CD14-positive monocyte (primary cell): ENCODE results near the gene KLK14. TPM values are rescaled to one million over a fixed set of nuclear protein-coding genes. Genes with fewer than 3 reads are reported as not detected.

Source experiments
- DNase-seq, 3 donors: peaks; one replicate each; pipeline ENCODE4 v3.0.0-alpha.2; 2011 to 2022
- H2AFZ ChIP-seq: 2 replicates; pipeline ENCODE4 v1.6.0; 2012; ENCODE audit warnings: mild to moderate bottlenecking, low read depth, low read length, inconsistent platforms; ENCODE audit not compliant: insufficient read depth, poor library complexity, severe bottlenecking
- H3K27ac ChIP-seq, 2 donors: 1 replicate in 1 of 2; 2 replicates in 1 of 2; pipeline ENCODE4 v1.5.1; 2012 to 2013; ENCODE audit warnings: low read length in 2 of 2, control low read depth in 1 of 2, inconsistent platforms in 1 of 2, low read depth in 1 of 2, mild to moderate bottlenecking in 1 of 2
- H3K27me3 ChIP-seq, 2 donors: one replicate each; pipeline versions ENCODE4 v1.6.0 to v1.6.1; 2011 to 2013; ENCODE audit warnings: low read length in 2 of 2; ENCODE audit not compliant: control insufficient read depth in 2 of 2, insufficient read depth in 2 of 2
- H3K36me3 ChIP-seq, 2 donors: replicated peaks in 1 of 2; 1 replicate in 1 of 2; 2 replicates in 1 of 2; pipeline versions ENCODE4 v1.5.1 to v1.6.1; 2012 to 2013; ENCODE audit warnings: low read length in 2 of 2, control low read depth in 1 of 2, inconsistent platforms in 1 of 2, mild to moderate bottlenecking in 1 of 2; ENCODE audit not compliant: insufficient read depth in 2 of 2, control insufficient read depth in 1 of 2
- H3K4me1 ChIP-seq, 2 donors: 1 replicate in 1 of 2; 2 replicates in 1 of 2; pipeline versions ENCODE4 v1.5.1 to v1.6.1; 2012 to 2013; ENCODE audit warnings: low read length in 2 of 2, control low read depth in 1 of 2, inconsistent platforms in 1 of 2, mild to moderate bottlenecking in 1 of 2, moderate library complexity in 1 of 2; ENCODE audit not compliant: insufficient read depth in 2 of 2, control insufficient read depth in 1 of 2
- H3K4me2 ChIP-seq: replicated peaks from 2 replicates; pipeline ENCODE3; 2012; ENCODE audit warnings: low read length, moderate library complexity, mild to moderate bottlenecking; ENCODE audit not compliant: poor library complexity, severe bottlenecking; ENCODE audit errors: extremely low read depth
- H3K4me3 ChIP-seq, 3 experiments: fragments of 200-600 bp in 1 of 3; sonication (generic) in 1 of 3; replicated peaks in 1 of 3; 1 replicate in 2 of 3; 2 replicates in 1 of 3; pipeline ENCODE4 v1.5.1; 2011 to 2013; ENCODE audit warnings: low read length in 3 of 3, mild to moderate bottlenecking in 3 of 3, control low read depth in 2 of 3, low read depth in 2 of 3, inconsistent platforms in 1 of 3, moderate library complexity in 1 of 3
- H3K79me2 ChIP-seq: 2 replicates; pipeline ENCODE4 v1.6.0; 2012; ENCODE audit warnings: mild to moderate bottlenecking, control low read depth, inconsistent platforms, low read length, moderate library complexity; ENCODE audit not compliant: insufficient read depth
- H3K9ac ChIP-seq: 2 replicates; pipeline ENCODE4 v1.6.0; 2017; ENCODE audit warnings: low read length, mild to moderate bottlenecking; ENCODE audit not compliant: insufficient read depth, poor library complexity, severe bottlenecking
- H3K9me3 ChIP-seq, 2 donors: replicated peaks in 1 of 2; 1 replicate in 1 of 2; 2 replicates in 1 of 2; pipeline versions ENCODE4 v1.5.1 to v1.6.1; 2012 to 2013; ENCODE audit warnings: low read length in 2 of 2, control low read depth in 1 of 2; ENCODE audit not compliant: control insufficient read depth in 1 of 2, insufficient read depth in 1 of 2
- H4K20me1 ChIP-seq: 2 replicates; pipeline ENCODE4 v1.6.0; 2012; ENCODE audit warnings: mild to moderate bottlenecking, low read length, control low read depth, moderate library complexity; ENCODE audit not compliant: insufficient read depth
- H3K27ac Mint-ChIP-seq, 7 donors: one replicate each; pipeline ENCODE4 v1.8.0; 2020; ENCODE audit warnings: mild to moderate bottlenecking in 7 of 7, mixed read lengths in 7 of 7, moderate library complexity in 6 of 7, inconsistent platforms in 2 of 7
- H3K27me3 Mint-ChIP-seq, 3 donors: one replicate each; pipeline ENCODE4 v1.8.0; 2021 to 2022; ENCODE audit warnings: low read depth in 3 of 3, mild to moderate bottlenecking in 3 of 3, mixed read lengths in 3 of 3, moderate library complexity in 3 of 3, inconsistent platforms in 1 of 3
- H3K36me3 Mint-ChIP-seq, 2 donors: one replicate each; pipeline ENCODE4 v1.8.0; 2020; ENCODE audit warnings: mixed read lengths in 2 of 2, inconsistent platforms in 1 of 2, mild to moderate bottlenecking in 1 of 2
- H3K4me1 Mint-ChIP-seq: one replicate; pipeline ENCODE4 v1.8.0; 2020; ENCODE audit warnings: mild to moderate bottlenecking, mixed read lengths
- H3K4me3 Mint-ChIP-seq, 2 donors: one replicate each; pipeline ENCODE4 v1.8.0; 2020; ENCODE audit warnings: mild to moderate bottlenecking in 2 of 2, mixed read lengths in 2 of 2, moderate library complexity in 1 of 2
- H3K9me3 Mint-ChIP-seq, 7 donors: one replicate each; pipeline ENCODE4 v1.8.0; 2020 to 2022; ENCODE audit warnings: mixed read lengths in 7 of 7, mild to moderate bottlenecking in 6 of 7, moderate library complexity in 6 of 7, inconsistent platforms in 2 of 7
- WGBS: methylation state at CpG from one replicate; pipeline ENCODE4 v1.1.5; 2013; ENCODE audit warnings: missing lambda C conversion rate; ENCODE audit not compliant: insufficient coverage; 5-methylcytosine and 5-hydroxymethylcytosine counted together
- intact Hi-C, 2 donors: fragments of 100-400 bp; cut with micrococcal nuclease; formaldehyde crosslinking; loops; one replicate each; pipeline versions ENCODE4 v1.15.0 to v1.15.1; 2023
- polyA plus RNA-seq, 3 donors: library from polyadenylated mRNA; depleted of rRNA in 1 of 3; unstranded in 2 of 3; stranded (reverse) in 1 of 3; fragments of 300-500 nt in 2 of 3; fragments of >200 nt in 1 of 3; fragmentation: Illumina TruSeq in 2 of 3; gene quantifications; 1 replicate in 2 of 3; 2 replicates in 1 of 3; pipeline ENCODE4 v1.2.3, GENCODE V29; 2012 to 2021
- TF ChIP-seq, protein P1 (sequence below): fragments of 200-600 bp; IDR thresholded peaks from one replicate; pipeline ENCODE4 v1.8.0; 2022; ENCODE audit warnings: antibody characterized with exemption, mild to moderate bottlenecking

KLK14 gene
- polyA plus RNA-seq, 3 donors: 0.29 TPM; not detected in 2

DNA sequence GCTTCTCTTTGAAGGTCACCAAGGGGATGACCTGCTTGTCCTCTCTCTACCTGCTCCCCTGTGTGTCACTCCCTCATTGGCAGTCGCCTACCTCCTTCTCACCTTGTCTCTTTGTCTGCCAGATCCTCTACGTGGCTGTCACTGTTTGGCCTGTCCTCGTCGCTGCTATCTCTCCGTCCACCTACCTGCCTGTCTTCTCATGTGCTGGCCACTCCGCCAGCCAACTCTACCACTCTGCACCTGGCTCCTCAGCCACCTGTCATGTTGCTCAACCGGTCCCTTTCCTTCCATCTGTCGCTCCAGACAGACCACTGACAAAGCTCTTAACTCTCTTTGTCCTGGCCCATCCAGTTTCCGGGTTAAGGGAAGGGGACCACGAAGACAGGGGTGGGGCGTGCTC, 48.0 kb downstream of the KLK14 start, which contains the start of gene KLK12:
KLK12 (minus strand) TSS at position 299 of the 400 bp plus-strand sequence. CDS start 381 bp downstream, outside the sequence.
- Mint-ChIP-seq H3K27me3 (peaks cover 10 to 20% (median 11%) of the 10 kb centered on the region in 3 donors), H3K27ac (no peak within 1 kb of the TSS), H3K4me3 (no peak within 1 kb of the TSS), H3K4me1 (no peaks in the 10 kb centered on the region), H3K9me3 (peaks cover 0 to 4% (median 0%) of the 10 kb centered on the region in 7 donors), H3K36me3 (no peaks in the 10 kb centered on the region)
- H3K36me3 ChIP-seq: no peaks in the 10 kb centered on the region
- 57% methylated on average over 7 of the region's 11 CpGs for WGBS
- no peaks in the 10 kb centered on the region for H3K27me3 ChIP-seq
- intact Hi-C loops: no loop called here
- H3K4me1 ChIP-seq: no peaks in the 10 kb centered on the region
- H3K9me3 ChIP-seq: no peaks in the 10 kb centered on the region
- no peak within 1 kb of the TSS for H3K4me3 ChIP-seq
- H3K9ac ChIP-seq: no peak within 1 kb of the TSS
- TF ChIP-seq, protein P1, sequence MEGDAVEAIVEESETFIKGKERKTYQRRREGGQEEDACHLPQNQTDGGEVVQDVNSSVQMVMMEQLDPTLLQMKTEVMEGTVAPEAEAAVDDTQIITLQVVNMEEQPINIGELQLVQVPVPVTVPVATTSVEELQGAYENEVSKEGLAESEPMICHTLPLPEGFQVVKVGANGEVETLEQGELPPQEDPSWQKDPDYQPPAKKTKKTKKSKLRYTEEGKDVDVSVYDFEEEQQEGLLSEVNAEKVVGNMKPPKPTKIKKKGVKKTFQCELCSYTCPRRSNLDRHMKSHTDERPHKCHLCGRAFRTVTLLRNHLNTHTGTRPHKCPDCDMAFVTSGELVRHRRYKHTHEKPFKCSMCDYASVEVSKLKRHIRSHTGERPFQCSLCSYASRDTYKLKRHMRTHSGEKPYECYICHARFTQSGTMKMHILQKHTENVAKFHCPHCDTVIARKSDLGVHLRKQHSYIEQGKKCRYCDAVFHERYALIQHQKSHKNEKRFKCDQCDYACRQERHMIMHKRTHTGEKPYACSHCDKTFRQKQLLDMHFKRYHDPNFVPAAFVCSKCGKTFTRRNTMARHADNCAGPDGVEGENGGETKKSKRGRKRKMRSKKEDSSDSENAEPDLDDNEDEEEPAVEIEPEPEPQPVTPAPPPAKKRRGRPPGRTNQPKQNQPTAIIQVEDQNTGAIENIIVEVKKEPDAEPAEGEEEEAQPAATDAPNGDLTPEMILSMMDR: no peak
- DNase-seq: no peak
- no peak within 1 kb of the TSS for H3K4me2 ChIP-seq
- H3K27ac ChIP-seq: no peak within 1 kb of the TSS
- H3K79me2 ChIP-seq: no peaks in the 10 kb centered on the region
- no peaks in the 10 kb centered on the region for H4K20me1 ChIP-seq
- H2AFZ ChIP-seq: no peak within 1 kb of the TSS

DNA sequence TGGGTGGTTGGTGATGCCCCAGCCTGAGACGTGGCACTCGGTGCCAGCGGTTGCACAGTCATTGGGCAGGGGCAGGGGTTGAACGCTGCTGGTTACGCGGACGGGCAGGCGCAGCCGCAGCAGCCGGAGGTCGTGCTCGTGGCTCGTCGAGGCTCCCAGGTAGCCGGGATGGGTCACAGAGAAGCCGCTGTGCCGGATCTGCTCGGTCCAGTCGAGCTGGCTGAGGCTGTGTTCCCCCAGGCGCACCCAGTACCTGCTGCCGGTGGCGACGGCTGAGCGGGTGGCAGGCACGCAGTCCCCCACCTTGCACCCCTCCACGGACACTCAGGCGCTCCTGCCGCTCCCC, 50.8 kb downstream of the KLK14 start:
- Histone ChIP-seq H3K4me2 (no peak overlapping the region), H3K9ac (no peak overlapping the region), H4K20me1 (no peaks in the 10 kb centered on the region), H3K4me1 (no peaks in the 10 kb centered on the region), H3K4me3 (no peak overlapping the region), H3K9me3 (no peaks in the 10 kb centered on the region), H3K36me3 (no peaks in the 10 kb centered on the region), H3K27me3 (no peaks in the 10 kb centered on the region), H2AFZ (no peak overlapping the region), H3K79me2 (no peaks in the 10 kb centered on the region), H3K27ac (no peak overlapping the region)
- peaks cover 0 to 5% (median 0%) of the 10 kb centered on the region in 7 donors for H3K9me3 Mint-ChIP-seq
- no peak for DNase-seq
- WGBS: 91% methylated on average over 28 of the region's 28 CpGs
- no peaks in the 10 kb centered on the region for H3K4me1 Mint-ChIP-seq
- H3K4me3 Mint-ChIP-seq: no peak overlapping the region
- peaks cover 14 to 25% (median 15%) of the 10 kb centered on the region in 3 donors for H3K27me3 Mint-ChIP-seq
- H3K27ac Mint-ChIP-seq: no peak overlapping the region
- H3K36me3 Mint-ChIP-seq: no peaks in the 10 kb centered on the region
- intact Hi-C loops: no loop called here
- TF ChIP-seq, protein P1: no peak
